Memory B cell (primary cell): Measurements from ENCODE around the gene ATP8A2.

ENCODE experiments used
- ATAC-seq: fragments of 150-1000 bp; cut with Tn5 transposase; 2 replicates; pipeline ENCODE4 v1.10.0; 2021; ENCODE audit warnings: low read depth, mild to moderate bottlenecking, moderate library complexity
- DNase-seq, 2 donors: peaks; one replicate each; pipeline ENCODE4 v3.0.0; 2022; ENCODE audit warnings: low spot score in 2 of 2
- H3K27ac Mint-ChIP-seq: one replicate; pipeline ENCODE4 v1.8.0; 2022; ENCODE audit warnings: mild to moderate bottlenecking, moderate library complexity, mixed read lengths
- H3K27me3 Mint-ChIP-seq: one replicate; pipeline ENCODE4 v1.8.0; 2022; ENCODE audit warnings: mixed read lengths
- H3K36me3 Mint-ChIP-seq: one replicate; pipeline ENCODE4 v1.8.0; 2022; ENCODE audit warnings: mild to moderate bottlenecking, mixed read lengths
- H3K4me1 Mint-ChIP-seq: one replicate; pipeline ENCODE4 v1.8.0; 2022; ENCODE audit warnings: mixed read lengths
- H3K4me3 Mint-ChIP-seq: one replicate; pipeline ENCODE4 v1.8.0; 2022; ENCODE audit warnings: mild to moderate bottlenecking, moderate library complexity, mixed read lengths
- H3K9me3 Mint-ChIP-seq: one replicate; pipeline ENCODE4 v1.8.0; 2022; ENCODE audit warnings: mixed read lengths

Gene ATP8A2

GRCh38 chr13:25857830-25858229, 486.1 kb downstream of the ATP8A2 start:
- no peak for DNase-seq
- ATAC-seq: no peak
- Mint-ChIP-seq H3K4me3 (no peak overlapping the region), H3K27ac (no peak overlapping the region), H3K36me3 (no peaks in the 10 kb centered on the region), H3K27me3 (peaks cover 3% of the 10 kb centered on the region), H3K4me1 (no peaks in the 10 kb centered on the region), H3K9me3 (peaks cover 1% of the 10 kb centered on the region)

GRCh38 chr13:25859528-25859927, 487.8 kb downstream of the ATP8A2 start:
- ATAC-seq: no peak
- Mint-ChIP-seq H3K4me3 (no peak overlapping the region), H3K27ac (no peak overlapping the region)

GRCh38 chr13:25860265-25860664, 488.5 kb downstream of the ATP8A2 start:
- H3K36me3 Mint-ChIP-seq: no peaks in the 10 kb centered on the region
- no peak for ATAC-seq
- no peaks in the 10 kb centered on the region for H3K4me1 Mint-ChIP-seq
- H3K27me3 Mint-ChIP-seq: peaks cover 3% of the 10 kb centered on the region
- H3K9me3 Mint-ChIP-seq: peaks cover under 1% of the 10 kb centered on the region
- no peak overlapping the region for H3K27ac Mint-ChIP-seq
- no peak for DNase-seq
- no peak overlapping the region for H3K4me3 Mint-ChIP-seq

More at GRCh38 chr13:25859528-25859927, 487.8 kb downstream of the ATP8A2 start:
- Mint-ChIP-seq H3K36me3 (no peaks in the 10 kb centered on the region), H3K4me1 (no peaks in the 10 kb centered on the region), H3K27me3 (peaks cover 3% of the 10 kb centered on the region), H3K9me3 (peaks cover 1% of the 10 kb centered on the region)
- DNase-seq: no peak

GRCh38 chr13:25860862-25861261, 489.1 kb downstream of the ATP8A2 start:
- Mint-ChIP-seq H3K4me3 (no peak overlapping the region), H3K36me3 (no peaks in the 10 kb centered on the region), H3K27ac (no peak overlapping the region), H3K27me3 (peaks cover 3% of the 10 kb centered on the region), H3K4me1 (no peaks in the 10 kb centered on the region), H3K9me3 (no peaks in the 10 kb centered on the region)
- DNase-seq (no peak), ATAC-seq (no peak)

GRCh38 chr13:25862156-25862555, 490.4 kb downstream of the ATP8A2 start:
- Mint-ChIP-seq H3K27me3 (peaks cover under 1% of the 10 kb centered on the region), H3K27ac (no peak overlapping the region), H3K36me3 (no peaks in the 10 kb centered on the region), H3K4me1 (no peaks in the 10 kb centered on the region), H3K9me3 (no peaks in the 10 kb centered on the region), H3K4me3 (no peak overlapping the region)
- DNase-seq: no peak
- no peak for ATAC-seq

GRCh38 chr13:25864116-25864515, 492.3 kb downstream of the ATP8A2 start:
- Mint-ChIP-seq H3K4me3 (no peak overlapping the region), H3K36me3 (no peaks in the 10 kb centered on the region), H3K9me3 (no peaks in the 10 kb centered on the region), H3K27ac (no peak overlapping the region), H3K27me3 (no peaks in the 10 kb centered on the region), H3K4me1 (no peaks in the 10 kb centered on the region)
- DNase-seq (no peak), ATAC-seq (no peak)

GRCh38 chr13:25864936-25865335, 493.2 kb downstream of the ATP8A2 start:
- Mint-ChIP-seq H3K27ac (no peak overlapping the region), H3K27me3 (no peaks in the 10 kb centered on the region), H3K4me1 (no peaks in the 10 kb centered on the region), H3K36me3 (no peaks in the 10 kb centered on the region), H3K4me3 (no peak overlapping the region), H3K9me3 (no peaks in the 10 kb centered on the region)
- ATAC-seq (no peak), DNase-seq (no peak)

GRCh38 chr13:25865391-25865790, 493.6 kb downstream of the ATP8A2 start:
- Mint-ChIP-seq H3K27ac (no peak overlapping the region), H3K4me3 (no peak overlapping the region), H3K36me3 (no peaks in the 10 kb centered on the region), H3K27me3 (no peaks in the 10 kb centered on the region), H3K9me3 (no peaks in the 10 kb centered on the region), H3K4me1 (no peaks in the 10 kb centered on the region)
- DNase-seq: no peak
- no peak for ATAC-seq

GRCh38 chr13:25867038-25867437, 495.3 kb downstream of the ATP8A2 start:
- no peaks in the 10 kb centered on the region for H3K36me3 Mint-ChIP-seq
- H3K27ac Mint-ChIP-seq: no peak overlapping the region
- ATAC-seq (no peak), DNase-seq (no peak)
- no peak overlapping the region for H3K4me3 Mint-ChIP-seq
- H3K4me1 Mint-ChIP-seq: no peaks in the 10 kb centered on the region
- H3K9me3 Mint-ChIP-seq: no peaks in the 10 kb centered on the region
- no peaks in the 10 kb centered on the region for H3K27me3 Mint-ChIP-seq

GRCh38 chr13:25868490-25868889, 496.7 kb downstream of the ATP8A2 start:
- Mint-ChIP-seq H3K27ac (no peak overlapping the region), H3K36me3 (no peaks in the 10 kb centered on the region), H3K4me1 (no peaks in the 10 kb centered on the region), H3K9me3 (no peaks in the 10 kb centered on the region), H3K4me3 (no peak overlapping the region), H3K27me3 (no peaks in the 10 kb centered on the region)
- no peak for DNase-seq
- ATAC-seq: no peak

- no peak for ATAC-seq
Observed at GRCh38 chr13:25869941-25870340, 498.2 kb downstream of the ATP8A2 start.

GRCh38 chr13:25871389-25872125, 499.8 kb downstream of the ATP8A2 start:
- Mint-ChIP-seq H3K4me1 (no peaks in the 10 kb centered on the region), H3K9me3 (peaks cover 3% of the 10 kb centered on the region), H3K27me3 (peaks cover 6% of the 10 kb centered on the region), H3K27ac (no peak overlapping the region), H3K36me3 (no peaks in the 10 kb centered on the region), H3K4me3 (no peak overlapping the region)
- DNase-seq (no peak), ATAC-seq (no peak)

More at GRCh38 chr13:25869941-25870340, 498.2 kb downstream of the ATP8A2 start:
- Mint-ChIP-seq H3K27me3 (peaks cover 6% of the 10 kb centered on the region), H3K4me3 (no peak overlapping the region), H3K36me3 (no peaks in the 10 kb centered on the region), H3K4me1 (no peaks in the 10 kb centered on the region), H3K9me3 (peaks cover 3% of the 10 kb centered on the region), H3K27ac (no peak overlapping the region)
- DNase-seq: no peak

- Mint-ChIP-seq H3K4me3 (no peak overlapping the region), H3K4me1 (no peaks in the 10 kb centered on the region), H3K27ac (no peak overlapping the region), H3K27me3 (peaks cover 8% of the 10 kb centered on the region), H3K36me3 (no peaks in the 10 kb centered on the region), H3K9me3 (peaks cover 3% of the 10 kb centered on the region)
- DNase-seq (no peak), ATAC-seq (no peak)
Observed at GRCh38 chr13:25872481-25873241, 500.9 kb downstream of the ATP8A2 start.

- DNase-seq (no peak), ATAC-seq (no peak)
- H3K4me3 Mint-ChIP-seq: no peak overlapping the region
- peaks cover 9% of the 10 kb centered on the region for H3K27me3 Mint-ChIP-seq
- no peak overlapping the region for H3K27ac Mint-ChIP-seq
- H3K36me3 Mint-ChIP-seq: no peaks in the 10 kb centered on the region
- no peaks in the 10 kb centered on the region for H3K4me1 Mint-ChIP-seq
- peaks cover 3% of the 10 kb centered on the region for H3K9me3 Mint-ChIP-seq
Observed at GRCh38 chr13:25873242-25873612, 501.5 kb downstream of the ATP8A2 start.
